Osteoblast (primary cell): ENCODE measurements around the gene ASPHD2. TPM values are rescaled to one million over a fixed set of nuclear protein-coding genes. Genes with fewer than 3 reads are reported as not detected.

Source experiments
- DNase-seq: peaks from one replicate; pipeline ENCODE4 v3.0.0; 2011; ENCODE audit warnings: low spot score, mixed read lengths; ENCODE audit not compliant: insufficient read length; ENCODE audit errors: missing footprints
- H2AFZ ChIP-seq: 2 replicates; pipeline ENCODE4 v1.6.0; 2011; ENCODE audit warnings: mild to moderate bottlenecking, low read length
- H3K27ac ChIP-seq: 2 replicates; pipeline ENCODE4 v1.5.1; 2011; ENCODE audit warnings: mild to moderate bottlenecking, low read depth, low read length, moderate library complexity
- H3K27me3 ChIP-seq: 2 replicates; pipeline ENCODE4 v1.6.0; 2012; ENCODE audit warnings: mild to moderate bottlenecking, control low read depth, inconsistent platforms, low read length, moderate library complexity; ENCODE audit not compliant: insufficient read depth
- H3K36me3 ChIP-seq: 2 replicates; pipeline ENCODE4 v1.5.1; 2011; ENCODE audit warnings: mild to moderate bottlenecking, low read length, control low read depth, moderate library complexity; ENCODE audit not compliant: insufficient read depth
- H3K4me1 ChIP-seq: 2 replicates; pipeline ENCODE4 v1.5.1; 2011; ENCODE audit warnings: mild to moderate bottlenecking, low read length, control low read depth, moderate library complexity; ENCODE audit not compliant: insufficient read depth
- H3K4me2 ChIP-seq: 2 replicates; pipeline ENCODE4 v1.6.0; 2011; ENCODE audit warnings: mild to moderate bottlenecking, low read length; ENCODE audit not compliant: insufficient read depth
- H3K4me3 ChIP-seq: fragments of 200-600 bp; sonication (generic); 3 replicates; pipeline ENCODE4 v1.5.1; 2012; ENCODE audit warnings: mild to moderate bottlenecking, low read length, inconsistent platforms; ENCODE audit not compliant: insufficient read depth
- H3K79me2 ChIP-seq: 2 replicates; pipeline ENCODE4 v1.6.0; 2012; ENCODE audit warnings: mild to moderate bottlenecking, low read length, control low read depth, inconsistent platforms; ENCODE audit not compliant: insufficient read depth
- H3K9me3 ChIP-seq: 2 replicates; pipeline ENCODE4 v1.5.1; 2011; ENCODE audit warnings: low read depth, low read length, control low read depth
- H4K20me1 ChIP-seq: 2 replicates; pipeline ENCODE4 v1.6.0; 2012; ENCODE audit warnings: mild to moderate bottlenecking, low read length, control low read depth; ENCODE audit not compliant: insufficient read depth
- CTCF ChIP-seq: IDR thresholded peaks from 2 replicates; pipeline ENCODE4 v1.5.1; 2011; ENCODE audit warnings: mild to moderate bottlenecking, low read depth, low read length, moderate library complexity; ENCODE audit errors: extremely low read depth
- total RNA-seq: library from RNA; depleted of rRNA; stranded (reverse); fragments of >200 nt; gene quantifications from 2 replicates; pipeline ENCODE4 v1.2.3, GENCODE V29; 2012

The ASPHD2 gene
- total RNA-seq, 1 donor, result 6.2 TPM

- H2AFZ ChIP-seq, result no peak overlapping the region
- H3K4me1 ChIP-seq, result peaks cover 26% of the 10 kb centered on the region
- peaks cover 52% of the 10 kb centered on the region for H3K79me2 ChIP-seq
- H3K36me3 ChIP-seq, result peaks cover 22% of the 10 kb centered on the region
- H3K27ac ChIP-seq, result peak overlapping the region; percentile 92
- no peaks in the 10 kb centered on the region for H3K9me3 ChIP-seq
- no peaks in the 10 kb centered on the region for H3K27me3 ChIP-seq
- no peak for TF ChIP-seq CTCF
- no peaks in the 10 kb centered on the region for H4K20me1 ChIP-seq
- peak overlapping the region; percentile 82 for H3K4me2 ChIP-seq
- peak; percentile 73 for DNase-seq
- peak overlapping the region; percentile 12 for H3K4me3 ChIP-seq
Measured at GRCh38 chr22:26485013-26485412, 56.0 kb downstream of the ASPHD2 start.

DNA sequence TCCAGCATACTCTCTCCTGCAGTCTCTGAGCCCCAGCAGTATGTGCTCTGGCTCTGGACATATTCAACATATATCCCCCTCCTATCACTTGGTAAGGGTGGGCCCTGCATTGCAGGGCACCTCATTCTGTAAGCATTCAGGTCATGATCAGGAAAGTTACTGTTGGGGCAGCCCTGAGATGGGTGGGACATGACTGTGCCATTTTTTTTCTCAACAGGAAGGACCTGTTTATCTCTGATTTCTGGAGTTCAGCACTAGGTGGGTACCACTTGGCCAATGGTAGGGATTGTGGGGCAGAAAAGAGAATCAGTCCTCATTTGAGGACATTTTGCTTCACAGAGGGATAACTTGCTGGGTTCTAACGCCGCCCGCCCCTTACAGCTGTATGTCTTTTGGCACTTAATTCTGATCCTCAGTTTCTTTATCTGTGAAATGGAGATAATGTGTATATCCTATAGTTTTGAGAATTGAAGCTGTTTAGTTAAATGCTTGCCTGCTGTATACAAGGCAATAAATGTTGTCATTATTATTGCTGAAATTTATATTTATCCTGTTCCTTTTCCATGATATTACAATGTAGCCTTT lies 56.8 kb downstream of the ASPHD2 start:
- no peak for TF ChIP-seq CTCF
- Histone ChIP-seq H3K27ac (peak overlapping the region; percentile 92), H2AFZ (no peak overlapping the region), H3K4me3 (no peak overlapping the region), H3K36me3 (peaks cover 30% of the 10 kb centered on the region), H3K79me2 (peaks cover 44% of the 10 kb centered on the region), H3K4me2 (peak overlapping the region; percentile 82), H3K27me3 (no peaks in the 10 kb centered on the region), H3K4me1 (peaks cover 23% of the 10 kb centered on the region), H4K20me1 (no peaks in the 10 kb centered on the region), H3K9me3 (no peaks in the 10 kb centered on the region)
- DNase-seq, result no peak

DNA sequence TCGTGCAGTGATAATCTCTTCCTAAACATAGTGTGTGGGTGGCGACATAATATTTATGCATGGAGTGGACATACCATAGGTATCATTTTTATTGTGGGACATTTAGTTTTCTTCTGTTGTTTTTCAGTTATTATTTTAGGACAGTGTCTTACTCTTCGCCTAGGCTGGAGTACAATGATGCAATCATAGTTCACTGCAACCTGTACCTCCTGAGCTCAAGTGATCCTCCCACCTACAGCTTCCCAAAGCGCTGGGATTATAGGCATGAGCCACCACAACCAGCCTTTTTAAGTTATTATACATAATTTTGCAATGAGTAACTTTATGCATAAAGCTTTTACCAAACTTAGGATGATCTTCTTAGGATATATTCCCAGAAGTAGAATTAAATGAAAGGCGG lies 57.3 kb downstream of the ASPHD2 start:
- Histone ChIP-seq H3K4me3 (no peak overlapping the region), H3K27ac (no peak overlapping the region), H4K20me1 (no peaks in the 10 kb centered on the region), H3K79me2 (peaks cover 39% of the 10 kb centered on the region), H3K4me2 (no peak overlapping the region), H2AFZ (no peak overlapping the region), H3K36me3 (peaks cover 35% of the 10 kb centered on the region), H3K4me1 (peaks cover 23% of the 10 kb centered on the region), H3K27me3 (no peaks in the 10 kb centered on the region), H3K9me3 (no peaks in the 10 kb centered on the region)
- DNase-seq, result no peak
- TF ChIP-seq CTCF, result no peak

- TF ChIP-seq CTCF, result no peak
- Histone ChIP-seq H2AFZ (no peak overlapping the region), H4K20me1 (no peaks in the 10 kb centered on the region), H3K4me2 (no peak overlapping the region), H3K4me1 (peaks cover 13% of the 10 kb centered on the region), H3K79me2 (peaks cover 25% of the 10 kb centered on the region), H3K9me3 (no peaks in the 10 kb centered on the region), H3K27me3 (no peaks in the 10 kb centered on the region), H3K36me3 (peaks cover 51% of the 10 kb centered on the region), H3K27ac (no peak overlapping the region), H3K4me3 (no peak overlapping the region)
- DNase-seq, result no peak
Measured at GRCh38 chr22:26487996-26488395, 58.9 kb downstream of the ASPHD2 start.
